A549 treated with RU486 at 1 μM for 4 hours (cell line): Measurements from ENCODE around the gene ANKRD13B. TPM values are rescaled to one million over a fixed set of nuclear protein-coding genes. Genes with fewer than 3 reads are reported as not detected.

Experiments used
- total RNA-seq: library from RNA; stranded (reverse); fragments of 200-300 nt; extraction: Qiagen RNA extraction; gene quantifications from 5 replicates; pipeline ENCODE4 v1.2.3, GENCODE V29; 2022; ENCODE audit warnings: low read depth

The ANKRD13B gene
- total RNA-seq = 18.2 to 28.2 TPM (median 25.1 TPM) in 5 replicates

DNA sequence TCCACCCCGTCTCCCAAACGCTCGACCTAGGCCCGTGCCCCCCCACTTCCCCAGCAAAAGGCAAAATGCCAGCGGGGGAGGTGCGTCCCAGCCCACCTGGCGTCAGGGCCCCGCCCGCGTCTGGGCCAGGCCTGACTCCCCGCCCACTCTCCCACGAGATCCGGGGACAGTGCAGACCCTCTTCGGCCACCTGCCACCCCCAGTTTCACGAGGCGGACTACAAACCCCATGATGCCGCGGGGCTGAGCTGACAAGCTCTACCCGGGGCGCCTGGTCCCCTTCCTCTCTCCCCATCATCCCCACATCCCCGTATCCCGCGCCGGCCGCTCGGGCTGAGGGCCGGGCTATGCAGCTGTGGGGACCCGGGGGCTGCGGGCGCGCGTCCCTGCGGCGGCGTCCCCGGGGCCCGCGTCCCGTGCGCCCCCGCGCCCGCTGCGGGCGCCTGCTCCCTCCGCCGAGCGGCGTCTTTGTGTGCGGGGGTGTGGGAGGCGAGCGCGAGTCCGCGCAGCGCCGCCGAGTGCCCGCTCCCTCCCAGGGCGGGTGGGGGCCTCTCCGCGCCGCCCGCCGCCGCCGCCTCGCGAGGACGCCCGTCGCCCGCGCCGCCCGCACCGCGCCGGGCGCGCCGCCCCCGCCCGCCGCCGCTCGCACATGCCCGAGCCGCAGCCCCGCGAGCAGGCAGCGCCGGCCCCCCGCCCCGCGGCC, at the start of gene ANKRD13B:
Gene ANKRD13B (plus strand): TSS at position 283 of the 702 bp plus-strand sequence. CDS start 490 bp downstream, outside the sequence.

GRCh38 chr17:29566473-29567303, 26.2 kb upstream of the ANKRD13B start, which contains the start of gene ABHD15:
Gene ABHD15 (minus strand): TSS chr17:29567037. CDS start chr17:29566966, 71 bp downstream.

DNA sequence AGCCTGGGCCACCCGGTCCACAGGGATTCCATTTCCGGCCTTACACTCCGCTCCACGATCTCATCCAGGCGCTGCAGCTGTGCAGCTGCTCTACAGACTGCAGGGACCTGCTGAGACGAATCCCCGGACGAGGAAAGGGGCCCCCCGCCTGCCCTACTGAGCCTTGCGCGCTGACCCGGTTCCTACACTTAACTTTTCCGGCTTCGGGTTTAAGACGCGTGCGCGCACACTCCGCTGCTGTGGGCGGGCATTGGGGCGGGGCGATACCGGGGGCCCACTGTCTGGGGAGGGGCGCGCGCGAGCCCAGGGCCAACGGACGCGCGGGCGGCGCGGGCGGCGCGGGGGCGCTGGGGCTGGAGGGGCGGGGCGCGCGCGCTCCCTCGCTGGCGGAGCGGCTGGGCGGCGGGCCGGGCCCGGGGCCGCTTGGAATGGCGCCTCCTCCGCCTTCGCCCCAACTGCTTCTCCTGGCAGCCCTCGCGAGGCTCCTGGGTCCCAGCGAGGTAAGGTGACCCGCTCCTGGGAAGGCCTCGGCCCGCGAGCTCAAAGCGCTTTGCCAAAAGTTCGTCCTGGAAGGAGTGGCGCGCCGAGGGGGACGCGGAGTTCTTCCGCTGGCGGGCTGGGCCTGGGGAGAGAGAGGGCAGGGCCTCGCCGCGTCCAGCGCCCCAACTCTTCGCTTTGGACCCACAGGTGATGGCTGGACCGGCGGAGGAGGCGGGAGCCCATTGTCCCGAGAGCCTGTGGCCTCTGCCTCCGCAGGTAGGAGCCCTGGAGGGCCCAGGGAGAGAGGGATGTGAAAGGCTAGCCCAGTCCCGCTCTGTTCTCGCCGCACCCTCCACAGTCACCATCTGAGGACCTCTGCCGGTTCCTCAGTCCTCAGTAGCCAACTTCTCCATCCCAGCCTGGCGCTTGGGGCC, 24.3 kb upstream of the ANKRD13B start, which contains the start of gene TP53I13:
Gene TP53I13 (plus strand): TSS at position 371 of the 914 bp plus-strand sequence. CDS start 58 bp downstream, at position 429.

DNA sequence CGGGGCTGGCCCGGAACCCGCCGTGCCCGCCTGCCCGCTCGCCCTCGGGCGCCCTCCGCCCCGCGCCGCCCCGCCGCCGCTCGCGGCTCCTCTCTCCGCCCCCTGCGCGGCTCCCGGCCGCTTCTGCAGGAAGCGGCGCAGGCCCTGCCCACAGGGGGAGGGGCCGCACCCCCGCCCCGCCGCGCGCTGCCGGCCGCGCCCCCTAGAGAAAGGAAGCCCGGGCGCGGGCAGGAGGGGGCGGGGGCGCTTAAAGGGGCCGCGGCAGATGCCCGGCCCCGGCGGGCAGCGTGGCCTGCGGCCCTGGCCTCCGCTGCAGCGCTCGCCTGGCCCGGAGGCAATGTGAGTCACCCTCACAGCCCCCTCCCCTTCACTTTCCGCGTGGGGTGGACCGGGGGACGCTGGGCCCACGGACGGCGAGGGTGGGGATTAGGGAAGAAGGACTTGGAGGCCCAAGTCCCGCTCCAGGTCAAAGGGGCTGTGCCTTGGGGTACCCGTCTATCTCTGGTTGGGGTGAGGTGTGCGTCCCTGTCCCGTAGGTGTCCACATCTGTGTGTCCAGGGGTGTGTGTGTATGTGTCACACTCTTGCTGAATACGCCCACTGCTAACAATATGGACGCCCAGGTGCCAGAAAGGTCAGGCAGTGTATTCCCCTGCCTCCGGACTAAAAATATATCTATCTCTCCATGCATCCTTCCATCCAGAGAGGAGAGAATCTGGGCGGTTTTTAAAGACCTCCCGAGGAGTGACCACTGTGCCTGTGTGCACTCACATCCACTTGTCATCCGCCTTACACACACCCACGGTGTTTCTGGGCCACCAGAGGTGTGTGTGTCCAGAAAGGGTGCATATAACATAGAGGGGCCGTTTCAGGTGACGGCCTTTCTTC, 3.2 kb upstream of the ANKRD13B start, which contains the start of gene GIT1:
Gene GIT1 (minus strand): TSS at position 125 of the 887 bp plus-strand sequence. CDS start 270 bp downstream, outside the sequence.

GRCh38 chr17:29622337-29623282, 29.7 kb downstream of the ANKRD13B start, which contains the start of gene CORO6:
Gene CORO6 (minus strand): TSS chr17:29622912. CDS start chr17:29621421, 1,491 bp downstream.

Other genes with a start within 250 kb of the ANKRD13B start
- 8.2 to 23.9 TPM (median 22.7 TPM) in 5 replicates for gene TAOK1, start 202.8 kb upstream of the ANKRD13B start, total RNA-seq
- gene ABHD15, start 26.1 kb upstream of the ANKRD13B start, total RNA-seq = 21.0 to 28.3 TPM (median 24.8 TPM) in 5 replicates
- 59.7 to 101 TPM (median 82.4 TPM) in 5 replicates for gene TP53I13, start 24.4 kb upstream of the ANKRD13B start, total RNA-seq
- gene GIT1, start 3.5 kb upstream of the ANKRD13B start, total RNA-seq = 55.3 to 75.7 TPM (median 63.6 TPM) in 5 replicates
- 4.1 to 8.8 TPM (median 5.7 TPM) in 5 replicates for gene CORO6, start 29.8 kb downstream of the ANKRD13B start, total RNA-seq